ENCODE data around the gene YDJC. TPM values are rescaled to one million over a fixed set of nuclear protein-coding genes. Genes with fewer than 3 reads are reported as not detected.

The YDJC gene
- total RNA-seq, 1 donor from 2014 or later = 21.3 TPM

Other genes starting within 250 kb of the YDJC start
- 0.09 and 0.34 TPM in 2 replicates for gene RIMBP3B, start 246.3 kb downstream of the YDJC start, total RNA-seq
- gene HIC2, start 212.7 kb downstream of the YDJC start, total RNA-seq = 3.9 and 4.4 TPM in 2 replicates
- gene TMEM191C, start 162.6 kb downstream of the YDJC start, total RNA-seq = 0.60 and 0.68 TPM in 2 replicates
- gene RIMBP3C, start 78.6 kb downstream of the YDJC start, total RNA-seq = 0.09 and 0.17 TPM in 2 replicates
- 33.5 and 50.3 TPM in 2 replicates for gene UBE2L3, start 62.3 kb downstream of the YDJC start, total RNA-seq
- 0.17 and 0.28 TPM in 2 replicates for gene CCDC116, start 2.7 kb upstream of the YDJC start, total RNA-seq
- gene SDF2L1, start 12.3 kb upstream of the YDJC start, total RNA-seq = 31.1 and 35.3 TPM in 2 replicates
- 16.7 and 28.9 TPM in 2 replicates for gene PPIL2, start 36.0 kb upstream of the YDJC start, total RNA-seq
- 5.1 and 7.8 TPM in 2 replicates for gene YPEL1, start 105.8 kb upstream of the YDJC start, total RNA-seq
- 72.0 and 119 TPM in 2 replicates for gene MAPK1, start 237.6 kb upstream of the YDJC start, total RNA-seq

Data from dermis blood vessel endothelial cell (primary cell).